Neutrophil (primary cell): Measurements from ENCODE around the gene NSL1.

ENCODE experiments used
- H3K27ac ChIP-seq: fragments of 200-600 bp; sonication (generic); 2 replicates; pipeline ENCODE4 v1.5.1; 2016; ENCODE audit warnings: mild to moderate bottlenecking, moderate library complexity
- H3K27me3 ChIP-seq: fragments of 200-600 bp; sonication (generic); 2 replicates; pipeline ENCODE4 v1.6.0; 2016; ENCODE audit warnings: mild to moderate bottlenecking
- H3K36me3 ChIP-seq: fragments of 200-600 bp; sonication (generic); 2 replicates; pipeline ENCODE4 v1.5.1; 2017
- H3K4me1 ChIP-seq, 2 experiments: fragments of 200-600 bp in 1 of 2; sonication (generic) in 1 of 2; 1 replicate in 1 of 2; 2 replicates in 1 of 2; pipeline versions ENCODE4 v1.5.1 to v1.6.1; 2013 to 2016; ENCODE audit warnings: low read depth in 1 of 2, low read length in 1 of 2, mild to moderate bottlenecking in 1 of 2, moderate library complexity in 1 of 2; ENCODE audit not compliant: control insufficient read depth in 1 of 2, insufficient read depth in 1 of 2
- H3K4me3 ChIP-seq, 2 experiments: fragments of 200-600 bp in 1 of 2; sonication (generic) in 1 of 2; 1 replicate in 1 of 2; 2 replicates in 1 of 2; pipeline ENCODE4 v1.5.1; 2013 to 2016; ENCODE audit warnings: low read depth in 1 of 2, low read length in 1 of 2, mild to moderate bottlenecking in 1 of 2, moderate library complexity in 1 of 2
- H3K9me3 ChIP-seq: fragments of 200-600 bp; sonication (generic); 2 replicates; pipeline ENCODE4 v1.5.1; 2016
- TF ChIP-seq, protein P1 (sequence below): fragments of 200-600 bp; sonication (generic); IDR thresholded peaks from 2 replicates; pipeline ENCODE4 v1.5.1; 2016; ENCODE audit warnings: antibody characterized with exemption

The NSL1 gene

GRCh38 chr1:212678456-212679410 is 112.8 kb downstream of the NSL1 start:
- TF ChIP-seq, protein P1, sequence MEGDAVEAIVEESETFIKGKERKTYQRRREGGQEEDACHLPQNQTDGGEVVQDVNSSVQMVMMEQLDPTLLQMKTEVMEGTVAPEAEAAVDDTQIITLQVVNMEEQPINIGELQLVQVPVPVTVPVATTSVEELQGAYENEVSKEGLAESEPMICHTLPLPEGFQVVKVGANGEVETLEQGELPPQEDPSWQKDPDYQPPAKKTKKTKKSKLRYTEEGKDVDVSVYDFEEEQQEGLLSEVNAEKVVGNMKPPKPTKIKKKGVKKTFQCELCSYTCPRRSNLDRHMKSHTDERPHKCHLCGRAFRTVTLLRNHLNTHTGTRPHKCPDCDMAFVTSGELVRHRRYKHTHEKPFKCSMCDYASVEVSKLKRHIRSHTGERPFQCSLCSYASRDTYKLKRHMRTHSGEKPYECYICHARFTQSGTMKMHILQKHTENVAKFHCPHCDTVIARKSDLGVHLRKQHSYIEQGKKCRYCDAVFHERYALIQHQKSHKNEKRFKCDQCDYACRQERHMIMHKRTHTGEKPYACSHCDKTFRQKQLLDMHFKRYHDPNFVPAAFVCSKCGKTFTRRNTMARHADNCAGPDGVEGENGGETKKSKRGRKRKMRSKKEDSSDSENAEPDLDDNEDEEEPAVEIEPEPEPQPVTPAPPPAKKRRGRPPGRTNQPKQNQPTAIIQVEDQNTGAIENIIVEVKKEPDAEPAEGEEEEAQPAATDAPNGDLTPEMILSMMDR = no peak
- Histone ChIP-seq H3K36me3 (no peaks in the 10 kb centered on the region), H3K9me3 (no peaks in the 10 kb centered on the region), H3K4me1 (peaks cover 31 to 35% of the 10 kb centered on the region in 2 experiments), H3K27ac (no peak overlapping the region), H3K4me3 (no peak overlapping the region), H3K27me3 (no peaks in the 10 kb centered on the region)

DNA sequence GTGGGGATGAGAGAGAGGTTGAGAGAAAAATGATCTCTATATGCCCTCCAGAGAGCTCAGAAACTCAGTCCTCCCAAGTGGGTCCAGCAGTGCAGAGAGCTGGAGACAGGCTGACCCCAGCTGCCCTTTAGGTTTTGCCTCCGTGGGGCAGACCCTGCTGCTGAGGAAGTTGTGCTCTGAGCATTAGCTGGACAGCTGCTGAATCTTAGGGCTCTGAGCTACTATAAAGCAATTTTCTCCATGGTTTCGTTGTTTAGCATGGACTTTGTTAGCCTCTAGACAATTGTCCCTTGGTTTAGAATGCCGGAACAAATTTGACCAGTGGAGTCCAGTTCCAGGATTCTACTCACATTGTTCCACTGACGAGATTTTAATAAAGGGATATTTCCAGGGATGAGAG is 114.0 kb downstream of the NSL1 start:
- no peaks in the 10 kb centered on the region for H3K9me3 ChIP-seq
- H3K4me3 ChIP-seq = no peak overlapping the region
- H3K4me1 ChIP-seq = peaks cover 24 to 26% of the 10 kb centered on the region in 2 experiments
- H3K36me3 ChIP-seq = no peaks in the 10 kb centered on the region
- H3K27ac ChIP-seq = no peak overlapping the region
- no peaks in the 10 kb centered on the region for H3K27me3 ChIP-seq
- TF ChIP-seq, protein P1 = no peak

DNA sequence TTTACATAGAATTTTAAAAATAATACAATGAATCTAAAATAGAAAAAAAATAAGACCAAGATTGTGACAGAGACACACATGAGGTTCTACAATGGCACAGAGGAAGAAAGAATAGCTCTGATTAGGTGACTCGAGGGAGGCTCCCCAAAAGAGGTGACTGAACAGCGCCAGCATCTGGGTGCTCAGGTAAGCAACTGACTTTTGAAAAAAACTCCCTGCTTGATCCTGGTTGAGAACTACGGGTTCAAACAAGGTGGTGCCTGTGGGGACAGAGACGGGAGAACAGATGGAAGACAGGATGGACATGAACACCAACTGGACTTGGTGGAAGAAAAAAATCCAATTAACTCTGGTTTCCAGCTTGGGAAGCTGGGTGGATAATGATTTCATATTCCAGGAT is 114.4 kb downstream of the NSL1 start:
- peaks cover 24 to 25% of the 10 kb centered on the region in 2 experiments for H3K4me1 ChIP-seq

More for the DNA sequence above, 114.4 kb downstream of the NSL1 start:
- Histone ChIP-seq H3K9me3 (no peaks in the 10 kb centered on the region), H3K4me3 (no peak overlapping the region), H3K27ac (no peak overlapping the region), H3K36me3 (no peaks in the 10 kb centered on the region), H3K27me3 (no peaks in the 10 kb centered on the region)
- TF ChIP-seq, protein P1 = no peak
